GM19468 (cell line): ENCODE data around the gene GGT1.
"Not testable (repeated sequence)": the region's sequence is repeated elsewhere in the genome, so short reads cannot be mapped to it uniquely, and the experiment has no call there.

ENCODE experiments used
- ATAC-seq: cut with Tn5 transposase; IDR thresholded peaks from one replicate; pipeline ENCODE4 v1.9.1; 2021; ENCODE audit warnings: mild to moderate bottlenecking, moderate library complexity, moderate number of reproducible peaks; ENCODE audit not compliant: unreplicated experiment; ENCODE audit errors: extremely low read depth

The GGT1 gene

DNA sequence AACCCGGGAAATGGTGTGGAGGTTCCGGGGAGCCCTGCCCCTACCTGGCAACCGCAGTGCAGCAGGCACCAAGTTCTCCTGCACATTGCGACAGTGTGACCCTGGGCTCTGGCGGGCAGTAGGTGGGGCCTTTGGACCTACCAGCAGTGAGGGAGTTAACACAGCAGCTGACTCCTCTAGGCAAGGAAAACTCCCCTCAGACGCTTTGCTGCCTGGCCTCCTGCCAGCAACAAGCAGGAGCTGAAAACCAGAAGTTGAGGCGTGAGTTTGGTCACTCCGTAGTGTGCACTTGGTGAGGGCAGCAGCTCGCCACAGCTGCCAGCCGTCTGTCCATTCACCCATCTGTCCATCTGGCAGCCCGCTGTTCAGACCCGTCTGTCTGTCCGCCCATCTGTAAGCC, 29.6 kb downstream of the GGT1 start:
- ATAC-seq, result not testable (repeated sequence)

GRCh38 chr22:24633231-24634023, 30.4 kb downstream of the GGT1 start:
- not testable (repeated sequence) for ATAC-seq

- ATAC-seq, result not testable (repeated sequence)
Observed at GRCh38 chr22:24634776-24635389, 31.9 kb downstream of the GGT1 start.

- not testable (repeated sequence) for ATAC-seq
Observed at GRCh38 chr22:24636513-24636912, 33.5 kb downstream of the GGT1 start.

- not testable (repeated sequence) for ATAC-seq
Observed at GRCh38 chr22:24642307-24642706, 39.3 kb downstream of the GGT1 start.

- ATAC-seq, result not testable (repeated sequence)
Observed at GRCh38 chr22:24644409-24644808, 41.4 kb downstream of the GGT1 start.

DNA sequence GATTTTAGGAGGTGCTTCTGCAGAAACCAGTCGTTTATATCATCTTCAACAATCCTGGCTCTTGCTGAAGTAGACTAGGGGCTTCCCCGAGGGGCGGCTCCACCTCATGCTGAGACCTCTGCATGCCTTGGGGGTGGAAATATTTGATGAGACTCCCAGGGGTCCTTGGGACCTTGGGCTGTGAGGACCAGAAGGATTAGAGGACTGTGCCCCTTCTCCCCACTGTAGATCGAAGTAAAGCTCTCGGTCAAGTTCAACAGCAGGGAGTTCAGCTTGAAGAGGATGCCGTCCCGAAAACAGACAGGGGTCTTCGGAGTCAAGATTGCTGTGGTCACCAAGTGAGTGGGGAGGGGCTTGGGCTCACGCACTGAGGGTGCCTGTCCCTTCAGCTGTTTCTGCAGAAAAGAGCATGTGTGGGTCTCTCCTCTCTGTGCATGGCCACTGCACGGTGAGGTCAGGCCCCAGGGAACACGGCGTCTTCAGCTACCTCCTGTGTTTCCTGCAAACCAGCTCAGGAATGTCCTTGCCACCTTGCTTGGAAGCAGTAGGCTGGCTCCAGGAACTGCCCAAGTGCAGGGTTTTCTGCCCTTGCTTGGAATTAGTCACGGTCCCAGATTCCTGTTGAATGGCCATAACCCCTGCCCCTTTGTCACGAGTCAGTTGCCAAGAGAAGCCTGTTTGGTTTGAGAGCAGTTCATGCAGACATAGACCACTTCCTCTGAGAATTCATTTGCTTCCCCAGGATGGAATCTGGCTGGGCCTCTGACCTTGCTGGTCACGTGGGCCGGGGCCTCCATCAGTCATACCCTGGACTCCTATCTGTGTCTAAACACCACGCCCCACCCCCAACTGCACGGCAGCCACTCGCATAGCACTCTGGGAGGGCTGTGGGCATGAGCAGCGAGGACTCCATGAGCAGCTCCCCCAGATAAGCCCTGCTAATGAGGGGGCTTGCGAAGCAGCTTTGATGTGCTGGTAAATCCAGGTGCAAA, 42.7 kb downstream of the GGT1 start:
- not testable (repeated sequence) for ATAC-seq

- ATAC-seq, result not testable (repeated sequence)
Observed at GRCh38 chr22:24646756-24647155, 43.8 kb downstream of the GGT1 start.

- not testable (repeated sequence) for ATAC-seq
Observed at GRCh38 chr22:24649371-24649770, 46.4 kb downstream of the GGT1 start.

GRCh38 chr22:24650884-24651283, 47.9 kb downstream of the GGT1 start:
- not testable (repeated sequence) for ATAC-seq

GRCh38 chr22:24665395-24665794, 62.4 kb downstream of the GGT1 start:
- ATAC-seq, result not testable (repeated sequence)

GRCh38 chr22:24667904-24668303, 64.9 kb downstream of the GGT1 start:
- ATAC-seq, result not testable (repeated sequence)

GRCh38 chr22:24672532-24672931, 69.5 kb downstream of the GGT1 start:
- ATAC-seq, result not testable (repeated sequence)
